Gastrocnemius medialis (tissue), 4 donors: ENCODE measurements around the gene TRIO. TPM values are rescaled to one million over a fixed set of nuclear protein-coding genes. Genes with fewer than 3 reads are reported as not detected.

Experiments used
- ATAC-seq, 2 donors: fragments of 150-250 bp; one replicate each; pipeline ENCODE4 v1.9.1; 2016
- DNase-seq, 2 donors: peaks; one replicate each; pipeline ENCODE4 v3.0.0-alpha.2; 2019
- H3K27ac ChIP-seq, 4 donors: fragments of 200-600 bp; sonication (generic); 1 replicate in 1 of 4; 2 replicates in 3 of 4; pipeline ENCODE4 v1.5.1; 2016 to 2018; ENCODE audit warnings: mild to moderate bottlenecking in 2 of 4, moderate library complexity in 1 of 4
- H3K27me3 ChIP-seq, 3 donors: fragments of 200-600 bp; sonication (generic) in 2 of 3; 1 replicate in 1 of 3; 2 replicates in 2 of 3; pipeline versions ENCODE4 v1.5.1 to v1.6.0; 2016 to 2019; ENCODE audit warnings: mild to moderate bottlenecking in 1 of 3, moderate library complexity in 1 of 3
- H3K36me3 ChIP-seq, 2 donors: fragments of 200-600 bp; sonication (generic) in 1 of 2; one replicate each; pipeline ENCODE4 v1.5.1; 2017 to 2018
- H3K4me1 ChIP-seq, 2 donors: fragments of 200-600 bp; sonication (generic) in 1 of 2; one replicate each; pipeline ENCODE4 v1.5.1; 2016 to 2017; ENCODE audit warnings: mild to moderate bottlenecking in 2 of 2
- H3K4me3 ChIP-seq, 4 donors: fragments of 200-600 bp; sonication (generic) in 3 of 4; 1 replicate in 1 of 4; 2 replicates in 3 of 4; pipeline ENCODE4 v1.5.1; 2016 to 2019; ENCODE audit warnings: mild to moderate bottlenecking in 2 of 4
- H3K9me3 ChIP-seq, 3 donors: fragments of 200-600 bp; sonication (generic) in 2 of 3; 1 replicate in 1 of 3; 2 replicates in 2 of 3; pipeline ENCODE4 v1.5.1; 2016 to 2019
- POLR2A ChIP-seq, 2 donors: fragments of 450-650 bp; IDR thresholded peaks; one replicate each; pipeline ENCODE4 v1.6.1; 2017; ENCODE audit warnings: antibody characterized with exemption in 2 of 2, mild to moderate bottlenecking in 2 of 2, moderate library complexity in 2 of 2
- in situ Hi-C, 4 donors: fragments of 200-750 bp; cut with MboI; loops; one replicate each; pipeline versions ENCODE4 v1.15.0 to v1.8.0; 2017; ENCODE audit warnings: low sequenced_read_pairs in 4 of 4
- intact Hi-C: fragments of 100-400 bp; cut with DNase I; formaldehyde crosslinking; loops from one replicate; pipeline ENCODE4 v1.15.1; 2023; ENCODE audit warnings: low total_unique reads
- total RNA-seq, 4 donors: library from RNA; depleted of rRNA; stranded (reverse); fragments of >200 nt; gene quantifications; one replicate each; pipeline versions ENCODE4 v1.1.0 to v1.2.3, GENCODE V29; 2016
- TF ChIP-seq, protein P1 (sequence below), 5 experiments: fragments of 450-650 bp in 3 of 5; fragments of 200-600 bp in 2 of 5; sonication (generic) in 2 of 5; IDR thresholded peaks in 4 of 5; conservative IDR thresholded peaks in 1 of 5; 1 replicate in 4 of 5; 2 replicates in 1 of 5; pipeline ENCODE4 v1.5.1; 2016 to 2019; ENCODE audit warnings: antibody characterized with exemption in 5 of 5, mild to moderate bottlenecking in 3 of 5, moderate library complexity in 3 of 5

TRIO gene
- total RNA-seq, 4 donors from 2014 or later, result 31.5 to 57.5 (median 50.4) TPM

GRCh38 chr5:14442536-14442935 is 299.4 kb downstream of the TRIO start:
- peaks cover 7 to 14% of the 10 kb centered on the region in 2 donors for H3K4me1 ChIP-seq
- no peak for ATAC-seq
- H3K36me3 ChIP-seq, result no peaks in the 10 kb centered on the region
- no peak overlapping the region for H3K27ac ChIP-seq
- in situ Hi-C loops, result no loop called here
- intact Hi-C loops, result loop anchor here (5.0 kb wide), 1 partner anchor 45 kb away; no protein-coding TSS in a partner anchor
- no peaks in the 10 kb centered on the region for H3K9me3 ChIP-seq
- TF ChIP-seq, protein P1, sequence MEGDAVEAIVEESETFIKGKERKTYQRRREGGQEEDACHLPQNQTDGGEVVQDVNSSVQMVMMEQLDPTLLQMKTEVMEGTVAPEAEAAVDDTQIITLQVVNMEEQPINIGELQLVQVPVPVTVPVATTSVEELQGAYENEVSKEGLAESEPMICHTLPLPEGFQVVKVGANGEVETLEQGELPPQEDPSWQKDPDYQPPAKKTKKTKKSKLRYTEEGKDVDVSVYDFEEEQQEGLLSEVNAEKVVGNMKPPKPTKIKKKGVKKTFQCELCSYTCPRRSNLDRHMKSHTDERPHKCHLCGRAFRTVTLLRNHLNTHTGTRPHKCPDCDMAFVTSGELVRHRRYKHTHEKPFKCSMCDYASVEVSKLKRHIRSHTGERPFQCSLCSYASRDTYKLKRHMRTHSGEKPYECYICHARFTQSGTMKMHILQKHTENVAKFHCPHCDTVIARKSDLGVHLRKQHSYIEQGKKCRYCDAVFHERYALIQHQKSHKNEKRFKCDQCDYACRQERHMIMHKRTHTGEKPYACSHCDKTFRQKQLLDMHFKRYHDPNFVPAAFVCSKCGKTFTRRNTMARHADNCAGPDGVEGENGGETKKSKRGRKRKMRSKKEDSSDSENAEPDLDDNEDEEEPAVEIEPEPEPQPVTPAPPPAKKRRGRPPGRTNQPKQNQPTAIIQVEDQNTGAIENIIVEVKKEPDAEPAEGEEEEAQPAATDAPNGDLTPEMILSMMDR (IDR thresholded peaks at IDR 0.05 in 4 of 5, conservative IDR thresholded peaks at IDR 0.05 in 1 of 5), result no peak
- no peak for TF ChIP-seq POLR2A (IDR thresholded peaks at IDR 0.05)
- DNase-seq, result no peak
- peak overlapping the region in 1 of 4 donors; percentile 55 for H3K4me3 ChIP-seq
- H3K27me3 ChIP-seq, result no peaks in the 10 kb centered on the region

DNA sequence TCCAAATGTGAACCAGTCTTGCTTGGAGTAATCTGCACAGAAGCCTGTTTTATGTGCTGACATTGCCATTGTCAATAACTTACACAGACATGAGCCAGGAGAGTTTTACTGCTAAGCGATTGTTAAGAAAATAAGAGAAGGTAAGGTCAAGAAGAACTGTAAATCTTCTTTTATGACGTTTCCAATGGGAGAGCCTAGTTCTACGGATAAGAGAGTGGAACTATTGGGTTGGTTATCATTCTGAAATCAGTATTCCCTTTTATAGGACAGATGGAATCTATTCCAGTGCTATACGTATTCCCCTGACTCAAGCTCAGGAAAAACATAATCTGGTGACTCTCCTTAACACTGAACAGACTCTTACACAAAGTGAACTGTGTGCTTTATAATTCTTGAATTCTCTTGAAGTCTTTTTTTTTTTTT is 300.5 kb downstream of the TRIO start:
- Histone ChIP-seq H3K27ac (peak overlapping the region in 1 of 4 donors; percentile 26), H3K27me3 (no peaks in the 10 kb centered on the region), H3K9me3 (no peaks in the 10 kb centered on the region), H3K4me3 (no peak overlapping the region), H3K36me3 (no peaks in the 10 kb centered on the region), H3K4me1 (peaks cover 13 to 26% of the 10 kb centered on the region in 2 donors)
- no peak for ATAC-seq
- in situ Hi-C loops, result no loop called here
- intact Hi-C loops, result loop anchor here (5.0 kb wide), 1 partner anchor 46 kb away; no protein-coding TSS in a partner anchor
- TF ChIP-seq POLR2A (IDR thresholded peaks at IDR 0.05), result no peak
- TF ChIP-seq, protein P1 (IDR thresholded peaks at IDR 0.05 in 4 of 5, conservative IDR thresholded peaks at IDR 0.05 in 1 of 5), result no peak
- no peak for DNase-seq

DNA sequence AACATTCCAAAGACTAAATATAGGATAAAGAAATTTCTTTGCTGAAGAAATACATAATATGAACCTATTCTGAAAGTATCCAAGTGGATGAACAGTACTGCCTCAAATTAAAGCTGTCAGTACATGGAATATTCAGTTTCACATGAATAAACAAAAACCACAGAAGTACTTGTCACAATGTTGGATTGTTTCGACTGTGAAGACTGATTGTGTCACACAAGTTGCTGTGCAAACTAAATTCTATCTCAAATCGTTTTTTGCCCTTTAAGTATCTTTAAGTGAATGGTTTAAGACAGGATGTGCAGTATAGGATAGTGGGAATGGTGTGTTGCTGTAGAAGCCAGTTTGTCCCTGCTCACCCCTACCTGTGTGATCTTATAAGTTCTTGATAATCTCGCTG is 301.0 kb downstream of the TRIO start:
- H3K27me3 ChIP-seq, result no peaks in the 10 kb centered on the region
- intact Hi-C loops (loop anchor here (5.0 kb wide), 1 partner anchor 47 kb away; no protein-coding TSS in a partner anchor), in situ Hi-C loops (no loop called here)
- no peak for TF ChIP-seq POLR2A (IDR thresholded peaks at IDR 0.05)
- TF ChIP-seq, protein P1 (IDR thresholded peaks at IDR 0.05 in 4 of 5, conservative IDR thresholded peaks at IDR 0.05 in 1 of 5), result no peak
- no peak overlapping the region for H3K4me3 ChIP-seq
- H3K36me3 ChIP-seq, result no peaks in the 10 kb centered on the region
- H3K4me1 ChIP-seq, result peaks cover 17 to 31% of the 10 kb centered on the region in 2 donors
- ATAC-seq (no peak), DNase-seq (no peak)
- no peaks in the 10 kb centered on the region for H3K9me3 ChIP-seq
- H3K27ac ChIP-seq, result peak overlapping the region in 1 of 4 donors; percentile 26

DNA sequence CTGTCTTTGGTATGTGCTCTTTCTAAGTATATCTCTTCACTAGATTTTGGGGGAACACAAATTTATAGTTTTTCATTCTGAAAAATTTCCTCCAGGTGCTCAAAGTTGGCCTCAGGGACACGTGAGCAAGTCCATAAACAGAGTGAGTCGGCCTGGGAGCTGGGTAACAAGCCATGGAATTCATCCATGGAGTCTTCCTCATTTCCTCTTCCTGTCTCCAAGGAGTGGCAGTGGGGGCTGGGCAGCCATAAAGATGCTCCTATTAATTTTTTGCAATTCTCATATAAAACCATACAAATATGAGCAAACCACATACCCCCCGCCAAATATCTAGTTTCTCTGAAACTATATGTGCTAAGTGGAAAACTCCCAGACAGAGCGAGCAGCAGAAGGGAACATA is 301.9 kb downstream of the TRIO start:
- no peak overlapping the region for H3K4me3 ChIP-seq

More for the DNA sequence above, 301.9 kb downstream of the TRIO start:
- H3K9me3 ChIP-seq, result no peaks in the 10 kb centered on the region
- no peaks in the 10 kb centered on the region for H3K27me3 ChIP-seq
- intact Hi-C loops (no loop called here), in situ Hi-C loops (no loop called here)
- no peaks in the 10 kb centered on the region for H3K36me3 ChIP-seq
- peaks cover 26 to 37% of the 10 kb centered on the region in 2 donors for H3K4me1 ChIP-seq
- no peak for TF ChIP-seq POLR2A (IDR thresholded peaks at IDR 0.05)
- TF ChIP-seq, protein P1 (IDR thresholded peaks at IDR 0.05 in 4 of 5, conservative IDR thresholded peaks at IDR 0.05 in 1 of 5), result no peak
- no peak for ATAC-seq
- peak overlapping the region in 3 of 4 donors; percentile 16 to 26 (median 17) for H3K27ac ChIP-seq
- DNase-seq, result no peak
